ENCODE data around the gene URI1.
"Not testable (repeated sequence)": the region's sequence is repeated elsewhere in the genome, so short reads cannot be mapped to it uniquely, and the experiment has no call there.

The URI1 gene

DNA sequence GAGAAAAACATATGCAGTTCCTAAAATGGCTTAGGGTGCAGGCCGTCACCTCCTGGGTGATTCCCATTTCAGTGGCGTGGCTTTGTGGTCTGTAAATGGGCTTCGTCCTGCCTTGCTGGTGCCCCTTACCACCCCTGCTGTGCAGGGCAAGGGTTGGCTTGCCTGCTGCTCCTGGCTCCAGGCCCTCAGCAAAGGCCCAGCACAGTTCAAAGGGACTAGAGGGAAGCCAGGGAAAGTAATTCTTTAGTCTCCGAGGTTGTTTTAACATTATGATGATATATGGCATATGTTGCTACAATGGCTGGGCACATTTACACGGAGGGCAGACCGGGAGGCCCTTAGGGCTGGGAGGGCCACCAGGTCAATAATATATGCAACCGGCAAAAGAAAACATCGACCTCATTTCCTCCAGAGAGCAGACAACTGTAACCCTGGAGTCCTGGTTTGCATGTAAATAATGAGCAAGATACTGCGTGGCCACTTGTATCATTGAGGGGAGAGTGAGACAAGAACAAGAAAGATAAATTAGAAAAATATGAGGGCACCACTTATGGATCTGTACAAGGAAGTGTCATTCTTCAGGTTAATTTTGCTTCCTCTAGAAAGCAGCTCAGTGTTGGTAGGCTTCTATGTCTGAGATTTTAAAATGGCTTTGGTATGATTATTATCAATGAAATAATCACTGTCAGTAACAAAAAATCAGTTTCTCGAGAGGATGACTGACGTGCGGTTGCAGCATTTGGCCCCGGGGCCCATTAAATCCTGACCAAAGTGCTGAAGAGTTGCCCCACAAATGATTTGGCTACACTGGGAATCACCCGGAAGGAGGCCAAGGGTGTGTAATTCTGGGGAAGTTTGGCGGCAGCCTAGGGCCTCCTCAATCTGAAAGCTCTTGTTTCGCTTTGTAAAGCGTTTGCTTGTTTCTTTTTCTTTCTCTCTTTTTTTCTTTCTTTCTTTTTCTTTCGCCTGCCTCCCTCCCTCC lies 32.8 kb upstream of the URI1 start:
- CTCF ChIA-PET = no interaction called here
- H3K4me3 ChIP-seq (ENCODE audit: low read depth, low read length) = no peak overlapping the region
- POLR2A ChIA-PET = no interaction called here
- DNase-seq (ENCODE audit: low read depth, low spot score) = no peak
- TF ChIP-seq CTCF (IDR thresholded peaks at IDR 0.05; ENCODE audit: insufficient read depth, low read length, missing control alignments) = no peak

DNA sequence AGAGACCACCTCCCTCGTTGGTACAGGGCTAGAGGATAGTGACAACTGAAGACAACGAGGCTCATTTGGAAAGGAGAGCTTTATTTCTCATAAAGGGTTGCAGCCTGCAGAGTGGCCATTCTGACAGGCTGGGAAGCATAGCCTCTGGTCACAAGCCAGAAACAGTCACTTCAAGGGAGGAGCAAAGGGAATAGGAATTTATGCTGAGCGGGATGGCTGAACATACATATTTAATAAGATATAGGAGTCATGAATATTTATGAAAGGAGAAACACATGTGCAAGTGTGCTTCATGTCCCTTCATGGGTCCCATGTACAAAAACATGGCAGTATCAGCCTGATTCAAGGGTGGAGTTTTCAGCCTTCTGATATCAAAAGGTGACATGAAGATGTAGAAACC lies 27.1 kb upstream of the URI1 start:
- ChIA-PET CTCF (no interaction called here), POLR2A (no interaction called here)
- H3K4me3 ChIP-seq (ENCODE audit: low read depth, low read length) = no peak overlapping the region
- no peak for TF ChIP-seq CTCF (IDR thresholded peaks at IDR 0.05; ENCODE audit: insufficient read depth, low read length, missing control alignments)
- no peak for DNase-seq (ENCODE audit: low read depth, low spot score)

DNA sequence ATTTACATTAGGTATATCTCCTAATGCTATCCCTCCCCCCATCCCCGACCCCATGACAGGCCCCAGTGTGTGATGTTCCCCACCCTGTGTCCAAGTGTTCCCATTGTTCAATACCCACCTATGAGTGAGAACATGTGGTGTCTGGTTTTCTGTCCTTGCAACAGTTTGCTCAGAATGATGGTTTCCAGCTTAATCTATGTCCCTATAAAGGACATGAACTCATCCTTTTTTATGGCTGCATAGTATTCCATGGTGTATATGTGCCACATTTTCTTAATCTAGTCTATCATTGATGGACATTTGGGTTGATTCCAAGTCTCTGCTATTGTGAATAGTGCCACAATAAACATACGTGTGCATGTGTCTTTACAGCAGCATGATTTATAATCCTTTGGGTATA lies 26.2 kb upstream of the URI1 start:
- H3K4me3 ChIP-seq (ENCODE audit: low read depth, low read length); POLR2A ChIA-PET; DNase-seq (ENCODE audit: low read depth, low spot score); CTCF ChIA-PET: not testable (repeated sequence)

DNA sequence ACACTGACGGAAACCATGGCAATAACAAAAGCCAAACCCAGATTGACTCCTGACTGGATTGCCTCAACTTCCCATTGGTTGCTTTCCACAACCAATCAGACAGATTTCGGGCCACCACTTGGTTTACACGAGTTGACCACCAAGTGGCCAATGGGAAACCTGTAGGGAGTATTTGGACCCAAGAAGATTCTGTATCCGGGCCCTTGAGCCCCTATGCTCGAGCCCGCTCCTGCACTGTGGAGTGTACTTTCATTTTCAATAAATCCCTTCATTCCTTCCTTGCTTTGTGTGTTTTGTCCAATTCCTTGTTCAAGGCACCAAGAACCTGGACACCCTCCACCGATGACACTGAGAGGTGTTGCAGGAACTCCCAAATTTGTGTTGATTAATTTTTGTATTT lies 24.1 kb upstream of the URI1 start:
- no peak for DNase-seq (ENCODE audit: low read depth, low spot score)
- POLR2A ChIA-PET = no interaction called here
- CTCF ChIA-PET = no interaction called here
- H3K4me3 ChIP-seq (ENCODE audit: low read depth, low read length) = no peak overlapping the region
- no peak for TF ChIP-seq CTCF (IDR thresholded peaks at IDR 0.05; ENCODE audit: insufficient read depth, low read length, missing control alignments)

DNA sequence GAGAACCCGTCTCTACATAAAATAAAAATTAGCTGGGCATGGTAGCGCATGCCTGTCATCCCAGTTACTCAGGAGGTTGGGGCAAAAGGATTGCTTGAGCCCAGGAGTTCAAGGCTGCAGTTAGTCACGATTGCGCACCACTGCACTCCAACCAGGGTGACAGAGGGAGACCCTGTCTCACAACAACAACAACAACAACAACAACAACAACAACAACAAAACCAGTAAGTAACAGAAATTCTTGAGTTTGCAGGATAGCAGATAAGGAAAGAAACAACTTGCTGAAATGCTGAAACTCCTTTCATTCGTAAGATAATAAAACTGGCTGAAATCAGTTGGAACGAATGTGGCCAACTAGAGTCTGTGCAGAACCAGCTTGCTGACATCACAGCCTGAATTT lies 23.1 kb upstream of the URI1 start:
- TF ChIP-seq CTCF (IDR thresholded peaks at IDR 0.05; ENCODE audit: insufficient read depth, low read length, missing control alignments) = no peak
- no peak overlapping the region for H3K4me3 ChIP-seq (ENCODE audit: low read depth, low read length)
- CTCF ChIA-PET = no interaction called here
- DNase-seq (ENCODE audit: low read depth, low spot score) = no peak
- POLR2A ChIA-PET = no interaction called here

GRCh38 chr19:29922972-29923371 lies 19.1 kb upstream of the URI1 start:
- DNase-seq (ENCODE audit: low read depth, low spot score) = no peak
- no peak overlapping the region for H3K4me3 ChIP-seq (ENCODE audit: low read depth, low read length)
- ChIA-PET CTCF (interaction anchor here (1.0 kb wide), 1 partner anchor 229 kb away, joined by 3 read pairs; no protein-coding TSS in a partner anchor), POLR2A (interaction anchor here (0.9 kb wide), 1 partner anchor 19 kb away, joined by 3 read pairs; the partner anchor contains the start of gene URI1)
- TF ChIP-seq CTCF (IDR thresholded peaks at IDR 0.05; ENCODE audit: insufficient read depth, low read length, missing control alignments) = no peak

Measured in AG04449 (cell line).